Activated CD4-positive, alpha-beta T cell treated with anti-CD3 and anti-CD28 coated beads, Interleukin-2, amount 50 U/mL, for 4 hours (primary cell): Measurements from ENCODE around the gene C20orf204.

Source experiments
- DNase-seq, 2 experiments: peaks; one replicate each; pipeline ENCODE4 v3.0.0-alpha.2; 2020

C20orf204 gene

GRCh38 chr20:64072498-64073063 is 36.6 kb downstream of the C20orf204 start:
- no peak for DNase-seq

DNA sequence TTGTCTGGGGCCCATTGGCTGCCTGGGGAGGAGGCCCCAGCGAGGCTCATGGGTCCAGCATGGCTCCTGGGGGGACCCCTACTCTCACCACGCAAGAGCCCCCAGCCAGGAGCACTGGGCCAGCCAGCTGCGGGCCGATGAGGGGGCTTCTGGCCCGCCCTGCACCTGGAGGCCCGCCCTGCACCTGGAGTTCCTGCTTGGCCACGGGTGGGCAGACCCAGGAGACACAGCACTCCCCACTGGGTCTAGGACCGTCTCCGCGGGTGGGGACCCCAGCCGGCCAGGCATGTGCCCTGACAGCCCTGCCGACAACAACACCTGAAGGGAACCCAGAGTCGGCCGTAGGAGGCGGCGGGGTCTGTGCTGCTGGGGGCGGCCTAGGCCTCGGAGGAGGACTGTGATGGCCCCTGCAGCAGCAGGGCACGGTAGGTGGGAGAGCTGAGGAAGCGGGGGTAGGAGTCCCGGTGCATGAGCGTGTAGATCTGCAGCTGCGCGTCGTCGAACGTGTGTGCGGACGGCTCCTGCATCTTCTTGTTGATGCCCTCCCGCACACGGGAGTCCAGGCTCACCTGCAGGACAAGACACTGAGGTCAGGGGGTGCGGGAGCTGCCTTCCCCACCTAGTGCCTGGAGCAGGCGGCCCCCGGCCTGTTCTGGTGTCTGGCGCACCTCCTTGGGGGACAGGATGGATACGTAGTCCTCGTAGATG is 37.6 kb downstream of the C20orf204 start:
- no peak for DNase-seq

DNA sequence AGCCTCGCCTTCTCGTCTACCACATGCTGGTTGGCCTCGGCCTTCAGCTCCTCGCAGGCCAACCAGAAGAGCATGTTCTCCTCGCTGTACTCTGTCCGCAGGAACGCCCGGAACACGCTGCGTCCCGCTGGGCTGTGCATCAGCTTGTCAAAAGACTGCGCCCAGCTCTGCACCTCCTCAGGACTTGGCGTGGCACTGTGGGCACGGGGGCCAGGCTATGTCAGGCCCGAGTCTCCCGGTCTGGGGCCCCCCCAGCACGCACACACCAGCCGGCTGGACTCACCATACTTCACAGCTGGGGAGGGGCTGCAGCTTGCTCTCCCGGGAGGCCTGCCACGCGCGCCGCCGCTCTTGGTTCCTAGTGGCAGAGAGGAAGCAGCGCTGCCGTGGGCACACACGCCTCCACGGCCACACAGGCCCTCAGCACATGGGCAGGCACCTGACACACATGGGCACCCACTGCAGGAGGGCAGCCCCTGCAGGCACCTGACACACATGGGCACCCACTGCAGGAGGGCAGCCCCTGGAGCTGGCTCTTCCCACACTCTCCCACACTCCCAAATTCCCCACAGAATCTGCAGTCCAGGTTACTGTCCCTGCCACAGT is 38.3 kb downstream of the C20orf204 start:
- DNase-seq = no peak

GRCh38 chr20:64074963-64075362 is 39.0 kb downstream of the C20orf204 start:
- no peak for DNase-seq

- no peak for DNase-seq
Measured at GRCh38 chr20:64075556-64075955, 39.6 kb downstream of the C20orf204 start.

GRCh38 chr20:64076061-64076997 is 40.3 kb downstream of the C20orf204 start:
- no peak for DNase-seq

- no peak for DNase-seq
Measured at GRCh38 chr20:64077094-64077493, 41.1 kb downstream of the C20orf204 start.

DNA sequence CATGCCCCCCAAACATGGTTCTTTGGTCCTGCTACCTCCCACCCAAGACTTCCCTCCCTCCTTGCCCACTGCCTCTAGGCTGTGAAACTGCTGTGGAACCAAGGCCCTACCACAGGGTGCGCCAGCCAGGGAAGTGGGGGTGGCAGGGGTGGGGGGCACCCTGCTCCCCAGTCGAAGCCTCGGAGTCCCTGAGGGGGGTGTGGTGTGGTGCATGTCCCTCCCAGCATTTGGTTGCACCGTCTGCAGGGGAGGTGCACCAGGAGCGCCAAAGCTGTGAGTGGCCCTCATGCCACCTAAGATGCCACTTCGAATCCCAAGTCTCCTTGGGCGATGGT is 41.5 kb downstream of the C20orf204 start:
- no peak for DNase-seq

DNA sequence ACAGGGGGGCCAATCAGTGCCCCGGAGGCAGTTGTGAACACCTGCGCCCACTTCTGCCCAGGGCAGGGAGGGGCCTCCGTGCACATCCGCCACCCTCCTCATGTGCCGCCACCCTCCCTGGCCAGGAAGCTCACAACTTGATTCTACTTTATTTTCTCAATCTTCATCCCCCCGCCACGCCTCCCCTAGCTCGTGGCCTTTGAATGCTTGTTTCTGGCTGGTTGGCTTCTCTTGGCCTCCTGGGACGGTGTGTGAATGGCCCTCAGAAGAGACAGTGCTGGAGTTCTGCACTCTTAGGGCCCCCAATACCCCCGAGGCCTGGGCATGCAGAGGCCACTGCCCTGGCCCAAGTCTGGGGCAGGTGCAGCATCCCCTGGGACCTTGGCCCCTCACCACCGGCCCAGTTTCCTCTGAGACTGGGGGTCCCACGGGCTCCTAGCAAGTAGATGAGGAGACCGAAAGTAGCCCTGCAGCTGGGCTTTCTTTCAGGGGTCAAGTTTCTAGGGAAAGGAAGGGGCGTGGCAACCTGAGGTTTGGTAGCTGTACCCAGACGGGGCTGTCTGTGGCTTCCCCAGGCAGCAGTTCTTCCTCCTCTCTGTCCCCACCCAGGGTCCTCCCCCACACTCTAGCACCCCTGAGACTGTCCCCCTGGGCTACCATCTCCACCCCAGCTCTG is 42.0 kb downstream of the C20orf204 start:
- DNase-seq = peak; percentile 33 to 34

DNA sequence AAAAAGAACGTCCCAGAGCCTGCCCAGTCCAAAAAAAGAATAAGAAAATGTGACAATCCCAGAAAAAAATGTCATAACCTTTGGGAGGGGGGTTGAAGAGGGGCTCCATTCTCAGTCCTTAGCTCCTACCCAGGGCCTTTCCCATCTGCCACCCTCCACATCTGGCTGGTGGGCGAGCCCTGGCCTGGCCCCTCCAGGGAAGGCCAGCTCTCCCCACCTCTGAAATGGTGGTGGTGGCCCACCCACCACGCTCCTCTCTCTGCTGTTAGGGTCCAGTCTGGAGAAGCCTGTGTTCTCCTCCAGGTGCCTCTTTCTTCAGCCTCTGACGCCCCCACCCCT is 42.9 kb downstream of the C20orf204 start:
- no peak for DNase-seq

DNA sequence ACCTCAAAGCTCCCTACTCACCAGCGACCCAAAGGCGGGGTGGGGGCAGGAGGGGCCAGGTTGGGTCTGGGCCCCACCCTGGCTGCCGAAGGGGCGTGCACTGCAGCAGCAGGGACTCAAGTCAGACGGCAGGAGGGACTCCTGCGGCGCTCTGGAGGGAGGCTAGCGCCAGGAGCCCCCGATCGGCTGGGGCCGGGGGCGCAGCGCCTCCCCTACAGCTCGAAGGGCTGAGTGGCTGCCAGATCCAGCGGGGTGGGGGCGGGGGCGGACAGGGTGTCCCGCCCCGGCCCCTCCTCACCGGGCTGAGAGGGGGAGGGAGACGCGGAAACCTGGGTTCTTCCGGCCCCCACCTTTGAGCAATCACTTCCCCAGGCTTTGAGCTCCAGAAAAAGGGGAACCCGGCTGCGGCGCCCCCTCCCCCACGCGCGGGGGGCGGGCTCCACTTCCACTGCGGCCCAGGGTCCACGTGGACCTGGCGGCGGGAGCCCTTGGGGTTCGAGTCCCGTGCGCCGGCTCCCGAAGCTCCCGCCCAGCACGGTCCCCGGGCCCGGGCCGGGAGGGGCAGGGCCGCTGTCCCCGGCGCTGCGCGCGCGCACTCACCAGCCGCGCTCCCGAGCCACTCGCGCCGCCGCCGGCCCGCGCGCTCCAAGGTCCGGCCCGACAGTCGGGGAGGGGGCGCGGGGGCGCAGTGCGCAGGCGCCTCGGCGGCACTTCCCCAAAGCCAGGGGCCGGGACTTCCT is 43.5 kb downstream of the C20orf204 start, which contains the start of gene RGS19:
Gene RGS19 (minus strand): TSS at position 246 of the 740 bp plus-strand sequence. CDS start 2,632 bp downstream, outside the sequence.
- peak; percentile 52 to 57 for DNase-seq

DNA sequence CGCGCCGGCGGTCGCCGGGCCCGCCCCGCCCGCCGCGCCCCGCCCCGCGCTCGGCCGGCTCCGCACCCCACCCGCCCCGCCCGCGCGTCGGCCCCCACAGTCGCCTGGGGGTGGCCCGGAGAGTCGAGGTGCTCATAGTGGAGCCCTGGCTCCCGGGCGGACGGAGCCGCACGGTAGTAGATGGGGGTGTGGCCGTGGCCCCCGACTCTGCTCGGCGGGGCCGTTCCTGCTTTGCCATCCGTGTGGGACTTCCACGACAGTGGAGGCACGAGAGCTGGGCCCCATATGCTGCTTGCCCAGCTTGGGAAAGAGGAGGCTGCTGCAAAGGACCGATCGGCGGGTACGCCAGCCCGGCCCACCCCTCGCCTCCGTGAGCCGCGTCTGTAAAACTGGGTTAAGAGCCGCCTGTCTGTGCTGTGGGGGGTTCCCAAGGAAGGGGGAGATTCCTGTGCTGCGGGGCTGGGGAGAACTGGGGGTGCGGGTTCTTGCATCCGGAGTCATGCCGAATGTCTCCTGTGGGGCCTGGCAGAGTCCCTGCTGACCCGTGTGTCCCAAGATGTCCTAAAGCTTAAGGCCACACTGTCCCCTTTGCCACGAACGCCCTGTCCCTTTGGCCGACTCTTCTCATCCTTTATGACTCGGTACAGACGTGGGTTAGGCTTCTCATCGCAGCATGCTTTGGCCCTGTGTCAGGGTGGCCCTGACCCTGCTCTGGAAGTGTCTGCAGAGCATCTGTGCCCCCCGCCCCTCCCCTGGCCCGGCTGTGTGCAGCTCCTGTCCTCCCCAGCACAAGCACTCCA is 44.2 kb downstream of the C20orf204 start, which contains the start of gene OPRL1:
Gene OPRL1 (plus strand): TSS at position 70 of the 800 bp plus-strand sequence. CDS start 12,639 bp downstream, outside the sequence.
- peak in 1 of 2 experiments; percentile 27 for DNase-seq

GRCh38 chr20:64080813-64081623 is 45.0 kb downstream of the C20orf204 start:
- no peak for DNase-seq

GRCh38 chr20:64081624-64081964 is 45.6 kb downstream of the C20orf204 start:
- no peak for DNase-seq

- no peak for DNase-seq
Measured at GRCh38 chr20:64082126-64082731, 46.2 kb downstream of the C20orf204 start.

DNA sequence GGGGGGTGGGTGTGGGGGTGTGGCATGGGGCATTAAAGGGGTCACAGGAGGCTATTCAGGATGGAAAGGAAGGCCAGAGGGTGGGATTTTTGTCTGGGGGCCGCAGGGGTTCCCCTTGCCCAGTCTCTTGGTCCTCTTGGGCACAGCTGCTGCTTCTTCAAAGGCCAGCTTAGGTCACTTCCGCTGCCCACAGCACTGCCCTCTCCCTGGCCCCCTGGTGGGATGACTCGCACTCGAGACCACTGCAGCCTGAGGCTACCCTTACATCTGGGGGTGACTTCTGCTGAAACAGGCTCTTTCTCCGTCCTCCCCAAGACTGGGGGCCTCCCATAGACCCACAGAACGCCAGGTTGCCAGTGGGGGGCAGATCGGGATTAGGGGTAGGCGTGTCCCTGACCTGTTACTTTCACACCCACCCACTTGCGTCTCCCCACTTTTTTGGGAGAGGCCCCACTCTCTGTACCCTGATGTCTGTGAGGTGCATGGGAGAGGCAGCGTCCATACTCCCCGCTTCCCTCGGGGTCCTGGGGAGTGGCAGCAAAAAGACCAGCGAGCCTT is 46.9 kb downstream of the C20orf204 start:
- no peak for DNase-seq

DNA sequence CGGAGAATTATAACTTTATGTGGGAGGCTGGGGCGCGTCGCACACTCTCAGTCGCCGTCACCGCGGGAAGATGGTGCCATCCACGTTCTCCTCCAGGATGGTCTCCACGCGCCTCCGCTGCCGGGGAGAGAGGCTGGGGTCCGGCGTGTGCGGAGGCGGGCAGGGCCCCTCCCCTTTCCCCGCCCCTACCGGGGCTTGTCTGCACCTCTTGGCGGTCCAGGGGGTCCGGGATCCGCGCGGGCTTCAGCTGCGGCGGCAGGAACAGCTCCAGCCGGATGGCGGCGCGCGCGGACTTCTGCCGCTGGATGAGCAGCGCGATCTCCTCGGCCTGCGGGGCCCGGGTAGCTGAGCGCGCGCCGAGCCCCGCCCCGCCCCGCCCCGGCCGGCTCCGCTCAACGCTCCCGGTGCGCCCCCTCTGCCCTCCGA is 47.4 kb downstream of the C20orf204 start:
- DNase-seq = peak; percentile 52 to 56

DNA sequence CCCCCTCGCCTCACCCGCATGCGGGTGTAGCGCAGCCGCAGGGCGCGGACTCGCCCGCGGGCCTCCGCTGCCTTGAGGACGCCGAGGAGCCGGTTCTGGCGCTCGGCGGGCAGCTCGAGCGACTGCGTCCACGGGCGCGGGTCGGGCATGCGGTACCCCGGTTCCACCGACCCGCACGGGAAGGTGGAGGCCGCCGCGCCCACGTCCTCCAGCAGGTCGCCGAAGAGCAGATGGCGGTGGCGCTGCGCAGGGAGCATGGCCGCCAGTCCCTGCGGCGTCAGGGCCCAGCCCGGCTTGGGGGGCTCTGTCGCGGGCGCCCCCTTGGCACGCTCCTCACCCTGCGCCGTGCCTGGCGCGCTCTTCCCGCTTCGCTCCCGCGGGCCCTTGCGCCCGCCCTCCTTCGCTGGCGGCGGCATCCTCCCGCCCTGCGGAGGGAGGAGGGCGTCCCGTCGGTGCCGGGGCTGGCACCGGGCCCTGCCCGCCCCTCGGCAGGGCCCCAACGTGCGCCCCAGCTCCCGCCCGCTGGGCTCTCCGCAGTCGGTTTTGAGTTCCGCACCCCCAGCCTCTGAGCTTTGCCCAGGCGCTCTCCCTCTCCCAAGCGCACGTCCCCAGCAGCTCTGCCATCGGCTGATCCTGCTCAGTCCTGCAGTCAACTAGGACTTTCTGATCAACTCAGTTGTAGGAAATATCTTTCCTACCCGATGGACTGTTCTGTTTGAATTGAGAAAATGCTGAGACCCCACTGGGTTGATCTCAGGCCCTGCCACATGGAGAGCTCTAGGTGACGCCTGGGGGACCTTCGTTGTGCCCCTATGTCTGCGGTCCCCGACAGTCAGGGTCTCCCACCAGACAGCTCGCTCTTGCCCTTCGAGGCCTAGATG is 48.1 kb downstream of the C20orf204 start, which contains the start of gene LKAAEAR1:
Gene LKAAEAR1 (minus strand): TSS at position 595 of the 881 bp plus-strand sequence. CDS start 179 bp downstream, at position 416.
- DNase-seq = no peak
